GM19351 (cell line): ENCODE measurements around the gene ILF2.
"Not testable (repeated sequence)": the region's sequence is repeated elsewhere in the genome, so short reads cannot be mapped to it uniquely, and the experiment has no call there.

Experiments used
- ATAC-seq: cut with Tn5 transposase; IDR thresholded peaks from one replicate; pipeline ENCODE4 v1.9.1; 2021; ENCODE audit warnings: mild to moderate bottlenecking, moderate library complexity; ENCODE audit not compliant: unreplicated experiment

The ILF2 gene

GRCh38 chr1:153670859-153671627, at the start of gene ILF2:
Gene ILF2 (minus strand): TSS chr1:153670993. CDS start chr1:153670922, 71 bp downstream.
- ATAC-seq: peak; percentile 89

- no peak for ATAC-seq
Measured at GRCh38 chr1:153717330-153717729, 46.5 kb upstream of the ILF2 start.

- not testable (repeated sequence) for ATAC-seq
Measured at GRCh38 chr1:153716211-153716610, 45.4 kb upstream of the ILF2 start.

- ATAC-seq: no peak
Measured at GRCh38 chr1:153711026-153711425, 40.2 kb upstream of the ILF2 start.

DNA sequence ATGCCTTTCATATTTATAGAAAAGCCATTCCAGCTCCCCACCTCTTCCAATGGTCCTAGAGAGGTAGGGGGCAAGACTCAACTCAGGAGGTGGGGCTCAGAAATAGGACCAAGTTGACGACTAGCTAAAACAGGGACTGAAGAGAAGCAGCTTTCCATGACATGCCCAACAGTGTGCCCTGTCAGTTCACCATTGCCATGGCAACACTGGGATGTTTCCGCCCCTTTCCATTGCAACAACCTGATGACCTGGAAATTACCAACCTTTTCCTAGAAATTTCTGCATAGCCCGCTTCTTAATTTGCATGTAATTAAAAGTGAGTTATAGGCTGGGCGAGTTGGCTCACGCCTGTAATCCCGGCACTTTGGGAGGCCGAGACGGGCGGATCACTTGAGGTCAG, 34.7 kb upstream of the ILF2 start:
- ATAC-seq: no peak

DNA sequence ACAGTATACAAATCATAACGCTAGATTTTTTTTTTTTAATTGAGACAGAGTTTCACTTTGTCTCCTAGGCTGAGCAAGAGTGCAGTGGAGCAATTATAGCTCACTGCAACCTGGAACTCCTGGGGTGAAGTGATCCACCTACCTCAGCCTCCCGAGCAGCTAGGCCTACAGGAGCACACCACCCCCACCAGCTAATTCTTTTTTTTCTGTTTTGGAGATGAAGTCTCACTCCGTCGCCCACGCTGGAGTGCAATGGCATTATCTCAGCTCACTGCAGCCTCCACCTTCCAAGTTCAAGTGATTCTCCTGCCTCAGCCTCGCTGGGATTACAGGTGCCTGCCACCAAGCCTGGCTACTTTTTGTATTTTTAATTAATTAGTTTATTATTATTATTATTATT, 29.0 kb upstream of the ILF2 start:
- ATAC-seq: no peak

- no peak for ATAC-seq
Measured at GRCh38 chr1:153698923-153699714, 28.3 kb upstream of the ILF2 start.

- no peak for ATAC-seq
Measured at GRCh38 chr1:153698020-153698922, 27.5 kb upstream of the ILF2 start.

GRCh38 chr1:153697191-153698019, 26.6 kb upstream of the ILF2 start:
- ATAC-seq: no peak

DNA sequence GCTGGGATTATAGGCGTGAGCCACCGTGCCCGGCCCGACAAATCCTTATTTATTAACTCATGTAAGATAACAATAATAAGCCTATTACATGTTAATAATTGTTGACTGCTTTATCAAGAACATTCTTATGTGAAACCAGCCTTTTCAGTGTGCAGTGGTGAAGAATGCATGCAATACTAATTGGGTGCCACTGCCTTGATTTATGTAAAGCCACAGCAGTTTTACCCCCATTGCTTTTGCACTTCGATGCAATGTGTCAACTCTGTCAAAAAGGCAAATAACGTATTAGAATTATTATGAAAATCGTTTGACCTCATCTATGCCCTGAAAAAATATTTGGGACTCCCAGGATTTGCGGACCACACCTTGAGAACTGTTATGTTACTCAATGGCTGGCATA, 25.9 kb upstream of the ILF2 start:
- ATAC-seq: no peak

GRCh38 chr1:153693466-153693865, 22.7 kb upstream of the ILF2 start:
- no peak for ATAC-seq

DNA sequence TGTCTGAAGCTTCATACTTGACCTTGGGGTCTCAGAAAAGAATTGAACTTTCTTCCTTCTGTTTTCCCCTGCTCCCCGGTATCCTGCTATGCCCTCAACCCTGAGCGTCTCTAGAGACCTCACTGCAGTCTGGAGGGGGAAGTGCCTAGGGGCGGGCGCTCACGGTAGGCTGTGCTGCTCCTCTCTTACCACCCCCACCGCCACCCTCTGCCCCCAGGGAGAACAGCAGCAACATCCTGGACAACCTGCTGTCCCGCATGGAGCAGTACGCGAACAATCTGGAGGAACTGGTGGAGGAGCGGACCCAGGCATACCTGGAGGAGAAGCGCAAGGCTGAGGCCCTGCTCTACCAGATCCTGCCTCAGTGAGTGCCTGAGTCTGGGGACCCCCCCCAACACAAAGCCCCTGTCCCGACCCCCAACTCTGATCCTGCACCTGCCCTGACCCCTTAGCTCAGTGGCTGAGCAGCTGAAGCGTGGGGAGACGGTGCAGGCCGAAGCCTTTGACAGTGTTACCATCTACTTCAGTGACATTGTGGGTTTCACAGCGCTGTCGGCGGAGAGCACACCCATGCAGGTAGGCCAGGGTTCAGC, 18.0 kb upstream of the ILF2 start:
- ATAC-seq: no peak

DNA sequence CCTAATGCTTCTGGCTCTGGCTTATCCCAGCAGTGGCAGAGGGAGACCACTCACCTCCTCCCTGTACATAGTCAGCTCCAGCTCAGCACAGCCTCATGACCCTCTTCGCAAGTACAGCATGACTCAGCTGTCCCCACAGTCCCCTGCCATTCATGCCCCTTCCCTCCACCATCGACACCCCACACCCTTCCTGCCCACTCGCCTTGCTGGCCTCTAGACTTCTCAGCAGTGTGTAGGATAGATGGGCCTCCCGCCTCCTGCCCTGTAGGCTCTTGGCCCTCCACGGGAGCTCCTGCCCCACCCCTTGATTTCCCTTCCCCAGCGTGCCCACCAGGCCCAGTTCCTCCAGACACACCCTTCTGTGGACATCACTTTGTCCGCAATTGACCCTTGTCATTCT, 17.5 kb upstream of the ILF2 start:
- ATAC-seq: no peak

- ATAC-seq: no peak
Measured at GRCh38 chr1:153687346-153688125, 16.7 kb upstream of the ILF2 start.

DNA sequence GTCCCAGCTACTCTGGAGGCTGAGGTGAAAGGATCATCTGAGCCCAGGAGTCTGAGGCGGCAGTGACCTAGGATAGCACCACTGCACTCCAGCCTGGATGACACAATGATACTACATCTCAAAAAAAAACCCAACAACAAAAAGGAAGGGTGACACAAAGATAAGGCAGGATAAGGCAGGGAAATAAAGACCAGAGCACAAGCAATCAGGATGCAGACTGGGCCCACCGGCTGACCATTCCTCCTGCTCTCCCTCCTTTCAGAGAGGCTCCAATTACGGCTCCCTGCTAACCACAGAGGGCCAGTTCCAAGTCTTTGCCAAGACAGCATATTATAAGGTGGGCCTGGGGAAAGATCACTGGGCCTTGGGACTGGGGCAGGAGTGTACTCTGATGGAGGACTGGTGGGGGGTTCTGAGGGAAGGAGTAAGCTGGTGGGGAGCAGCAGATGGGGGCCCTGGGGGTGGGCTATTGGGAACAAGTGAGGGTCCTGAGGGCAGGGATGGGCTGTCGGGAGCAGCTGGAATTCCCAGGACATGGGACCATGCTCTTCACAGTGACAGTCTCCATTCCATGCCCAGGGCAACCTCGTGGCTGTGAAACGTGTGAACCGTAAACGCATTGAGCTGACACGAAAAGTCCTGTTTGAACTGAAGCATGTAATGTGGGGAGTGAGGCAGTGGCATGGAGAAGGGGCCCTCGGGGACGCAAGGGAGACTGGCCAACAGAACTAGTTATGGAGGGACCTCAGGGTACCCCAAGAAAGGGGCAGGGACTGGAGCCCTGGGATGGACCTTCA, 14.9 kb upstream of the ILF2 start:
- ATAC-seq: no peak

DNA sequence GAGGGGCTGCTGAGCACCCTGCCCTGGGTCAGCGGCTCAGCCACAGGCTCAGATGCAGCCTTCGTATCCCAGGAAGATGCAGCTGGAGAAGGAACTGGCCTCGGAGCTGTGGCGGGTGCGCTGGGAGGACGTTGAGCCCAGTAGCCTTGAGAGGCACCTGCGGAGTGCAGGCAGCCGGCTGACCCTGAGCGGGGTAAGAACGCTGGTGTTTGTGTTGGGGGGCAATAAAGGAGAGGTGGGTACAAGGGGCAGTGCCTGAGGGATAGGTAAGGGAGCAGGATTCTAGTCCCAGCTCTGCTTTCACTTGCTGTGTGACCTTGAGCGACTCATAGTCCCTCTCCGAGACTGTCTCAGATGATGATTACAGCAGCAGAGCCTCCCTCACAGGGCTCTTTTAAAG, 14.1 kb upstream of the ILF2 start:
- no peak for ATAC-seq

GRCh38 chr1:153683854-153684253, 13.1 kb upstream of the ILF2 start:
- ATAC-seq: no peak

- no peak for ATAC-seq
Measured at GRCh38 chr1:153682730-153683129, 11.9 kb upstream of the ILF2 start.

GRCh38 chr1:153680120-153680403, 9.3 kb upstream of the ILF2 start:
- ATAC-seq: no peak
